DND-41 (cell line): ENCODE data around the gene BGN.

ENCODE experiments used
- CTCF ChIP-seq: IDR thresholded peaks from 2 replicates; pipeline ENCODE4 v1.5.1; 2012; ENCODE audit warnings: borderline replicate concordance, low read length, moderate library complexity, mild to moderate bottlenecking; ENCODE audit not compliant: poor library complexity, severe bottlenecking; ENCODE audit errors: extremely low read depth
- EZH2 ChIP-seq: IDR thresholded peaks from 3 replicates; pipeline ENCODE4 v1.6.1; 2012; ENCODE audit warnings: borderline replicate concordance, low read depth, mild to moderate bottlenecking, moderate library complexity, low read length, inconsistent platforms; ENCODE audit not compliant: severe bottlenecking

DNA sequence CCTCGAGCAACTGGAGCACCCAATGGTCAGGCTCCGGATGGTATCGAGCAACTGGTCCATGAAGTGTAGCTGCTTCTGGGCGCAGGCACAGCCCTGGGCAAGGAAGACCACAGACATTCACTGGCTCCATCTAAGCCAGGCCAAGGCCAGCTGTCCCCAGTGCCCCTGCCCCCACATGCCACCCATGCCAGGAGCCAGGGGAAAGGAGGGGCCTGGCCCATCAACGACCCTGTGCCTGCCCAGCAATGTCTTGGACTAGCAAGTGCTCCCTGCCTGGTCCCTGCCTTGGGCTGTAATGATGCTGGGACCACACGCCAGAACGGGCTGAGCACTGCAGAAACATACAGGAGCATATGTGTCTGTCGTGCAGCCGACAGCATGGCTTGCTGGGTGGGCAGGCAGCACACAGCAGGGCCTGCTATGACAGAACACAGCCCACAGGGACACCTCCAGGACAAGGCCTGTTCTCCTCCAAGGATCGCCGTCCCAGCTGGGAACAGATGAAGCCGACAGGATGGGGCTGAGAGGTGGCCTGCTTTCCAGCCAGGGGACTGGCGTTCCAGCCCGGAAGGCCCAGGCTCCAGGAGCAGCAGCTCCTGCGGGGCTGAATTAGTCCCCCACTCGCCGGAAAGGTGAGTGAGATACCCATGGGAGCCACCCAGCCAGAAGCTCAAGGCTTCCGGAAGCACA lies 37.5 kb upstream of the BGN start:
- TF ChIP-seq CTCF = no peak
- no peak for TF ChIP-seq EZH2
